SK-N-SH (cell line): ENCODE results near the gene IL11.

Experiments used
- ELF1 ChIP-seq: IDR thresholded peaks from 2 replicates; pipeline ENCODE4 v1.4.0; 2012
- SIN3A ChIP-seq: IDR thresholded peaks from 2 replicates; pipeline ENCODE4 v1.6.1; 2012; ENCODE audit warnings: low read depth, mild to moderate bottlenecking, low read length, moderate library complexity, borderline replicate concordance

DNA sequence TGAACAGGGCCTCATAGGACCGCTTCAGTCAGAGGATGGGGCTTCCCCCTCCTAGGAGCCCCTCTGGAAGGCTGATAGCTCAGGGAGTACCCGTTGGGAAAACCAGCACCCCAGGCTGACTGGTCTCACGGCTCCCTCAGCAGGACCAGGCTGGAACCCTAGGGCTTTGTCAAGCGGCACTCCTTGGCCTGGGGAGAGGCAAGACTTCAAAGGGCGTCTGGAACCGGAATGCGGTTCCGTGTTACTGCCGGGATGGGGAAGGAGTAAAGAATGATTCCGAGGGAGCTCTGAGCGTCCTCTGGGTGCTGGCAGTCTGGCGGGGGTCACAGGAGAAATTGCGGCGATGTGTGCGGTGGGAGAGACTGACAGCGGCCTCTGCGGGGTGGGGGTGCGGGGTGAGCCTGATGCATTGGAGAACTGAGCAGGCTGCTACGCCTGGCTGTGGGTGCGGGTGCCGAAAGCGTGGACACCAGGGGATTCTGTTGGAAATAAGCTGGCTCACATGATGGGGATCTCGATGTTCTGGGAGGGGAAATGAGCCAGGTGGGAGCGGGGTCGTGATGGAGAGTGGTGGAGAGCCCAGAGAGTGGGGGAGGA lies 17.6 kb downstream of the IL11 start:
- TF ChIP-seq SIN3A (no peak), ELF1 (no peak)
